HepG2 (cell line): ENCODE data around the gene ARL8B. TPM values are rescaled to one million over a fixed set of nuclear protein-coding genes. Genes with fewer than 3 reads are reported as not detected.
A peak's percentile ranks its signal among the peaks of the same experiment; 100 is the strongest.

Source experiments
- CBX1 ChIP-seq: IDR thresholded peaks from one replicate; pipeline ENCODE4 v1.6.1; 2016; ENCODE audit warnings: antibody characterized with exemption, low read depth
- CCAR2 ChIP-seq: fragments of 200-400 bp; formaldehyde crosslinking; optimal IDR thresholded peaks from 2 replicates; pipeline ENCODE3; 2018; ENCODE audit warnings: low read depth, mild to moderate bottlenecking, low read length, moderate library complexity
- CTCF ChIP-seq: sonication (generic); formaldehyde crosslinking; IDR thresholded peaks from 2 replicates; pipeline ENCODE4 v1.5.0; 2020; ENCODE audit warnings: mild to moderate bottlenecking, missing genetic modification reagents, moderate library complexity
- DPF2 ChIP-seq: sonication (generic); formaldehyde crosslinking; IDR thresholded peaks from 2 replicates; pipeline ENCODE4 v1.4.0; 2020; ENCODE audit warnings: mild to moderate bottlenecking, low read depth, missing genetic modification reagents, borderline replicate concordance
- MAX ChIP-seq: IDR thresholded peaks from 2 replicates; pipeline ENCODE4 v1.6.1; 2012; ENCODE audit warnings: inconsistent platforms
- NR1H2 ChIP-seq: sonication (generic); formaldehyde crosslinking; IDR thresholded peaks from 2 replicates; pipeline ENCODE4 v1.8.1; 2022; ENCODE audit warnings: low read depth, missing genetic modification reagents, borderline replicate concordance
- NR2C2 ChIP-seq: sonication (generic); formaldehyde crosslinking; IDR thresholded peaks from 2 replicates; pipeline ENCODE4 v1.4.0; 2020; ENCODE audit warnings: missing genetic modification reagents, mild to moderate bottlenecking, moderate library complexity, borderline replicate concordance
- PREB ChIP-seq: sonication (generic); formaldehyde crosslinking; IDR thresholded peaks from 2 replicates; pipeline ENCODE4 v1.4.0; 2020; ENCODE audit warnings: missing genetic modification reagents
- REST ChIP-seq, 2 experiments: IDR thresholded peaks; 2 replicates each; pipeline ENCODE4 v1.6.1; 2011 to 2012; ENCODE audit warnings: low read length in 2 of 2, borderline replicate concordance in 1 of 2, low read depth in 1 of 2, mild to moderate bottlenecking in 1 of 2, moderate library complexity in 1 of 2
- RORA ChIP-seq: sonication (generic); formaldehyde crosslinking; IDR thresholded peaks from 2 replicates; pipeline ENCODE4 v1.5.0; 2020; ENCODE audit warnings: mild to moderate bottlenecking, missing genetic modification reagents, moderate library complexity
- USF2 ChIP-seq, 2 experiments: sonication (generic) in 1 of 2; formaldehyde crosslinking in 1 of 2; IDR thresholded peaks; 2 replicates each; pipeline versions ENCODE4 v1.5.1 to v1.6.1; 2011 to 2020; ENCODE audit warnings: borderline replicate concordance in 1 of 2, low read depth in 1 of 2, low read length in 1 of 2, mild to moderate bottlenecking in 1 of 2, missing genetic modification reagents in 1 of 2, moderate library complexity in 1 of 2
- ZBTB7A ChIP-seq: sonication (generic); formaldehyde crosslinking; IDR thresholded peaks from 2 replicates; pipeline ENCODE4 v1.8.0; 2022; ENCODE audit warnings: mild to moderate bottlenecking, missing genetic modification reagents
- ZFP91 ChIP-seq: sonication (generic); formaldehyde crosslinking; IDR thresholded peaks from 2 replicates; pipeline ENCODE4 v1.9.0; 2022; ENCODE audit warnings: missing genetic modification reagents, mild to moderate bottlenecking, borderline replicate concordance
- ZNF552 ChIP-seq: sonication (generic); formaldehyde crosslinking; IDR thresholded peaks from 2 replicates; pipeline ENCODE4 v1.9.0; 2022; ENCODE audit warnings: missing genetic modification reagents, mild to moderate bottlenecking, borderline replicate concordance
- ZNF891 ChIP-seq: sonication (generic); formaldehyde crosslinking; IDR thresholded peaks from 2 replicates; pipeline ENCODE4 v1.5.0; 2020; ENCODE audit warnings: mild to moderate bottlenecking, missing genetic modification reagents
- ZSCAN29 ChIP-seq: sonication (generic); formaldehyde crosslinking; conservative IDR thresholded peaks from 2 replicates; pipeline ENCODE4 v1.4.0; 2020; ENCODE audit warnings: mild to moderate bottlenecking, missing genetic modification reagents
- polyA plus RNA-seq, 8 experiments: library from polyadenylated mRNA; depleted of rRNA in 3 of 8; stranded (reverse) in 7 of 8; unstranded in 1 of 8; fragments of >200 nt; fragmentation: Illumina TruSeq in 4 of 8; extraction: Trizol in 4 of 8; gene quantifications; 2 replicates each; pipeline versions ENCODE4 v1.2.1 to v1.2.3, GENCODE V29; 2011 to 2016; ENCODE audit warnings: low read depth in 4 of 8, missing spikeins in 1 of 8, mixed read lengths in 1 of 8; ENCODE audit not compliant: insufficient read depth in 1 of 8
- total RNA-seq, 5 experiments: library from RNA; depleted of rRNA; stranded (reverse); fragments of >200 nt; fragmentation: Illumina TruSeq; extraction: Trizol; gene quantifications; 2 replicates each; pipeline ENCODE4 v1.2.3, GENCODE V29; 2016; ENCODE audit warnings: low read depth in 1 of 5

Gene ARL8B
- total and polyA plus RNA-seq, 2 of the 13 experiments (the other 11 are each of a cell fraction or from before 2014, with no cell fraction given) = 23.5 to 30.4 TPM

- TF ChIP-seq USF2 (IDR thresholded peaks at IDR 0.05; ENCODE audit: low read depth, low read length) (0 out of 2 replicates have a peak, but pooled peaks have one; percentile 30), USF2 (CRISPR knock-in tag; IDR thresholded peaks at IDR 0.05; ENCODE audit: borderline replicate concordance) (peak; percentile 78), PREB (no peak), NR1H2 (CRISPR knock-in tag) (0 out of 2 replicates have a peak, but pooled peaks have one; percentile 80), MAX (peak; percentile 68), REST (IDR thresholded peaks at IDR 0.05; ENCODE audit: borderline replicate concordance in 1 of 2, low read depth in 1 of 2, low read length in 2 of 2) (peak in 1 of 2 experiments; percentile 17; a peak in 1 of 4 replicates), ZFP91 (CRISPR knock-in tag) (peak; percentile 94), ZNF552 (peak; percentile 50; the same call in 1 of the 2 replicates), CCAR2 (no peak), CTCF (peak; percentile 92), NR2C2 (CRISPR knock-in tag) (peak; percentile 77), ZBTB7A (CRISPR knock-in tag) (no peak), RORA (CRISPR knock-in tag) (no peak), CBX1 (peak; percentile 49), ZNF891 (CRISPR knock-in tag) (no peak; the same call in 1 of the 2 replicates), ZSCAN29 (CRISPR knock-in tag) (no peak), DPF2 (no peak)
Measured at GRCh38 chr3:5122030-5122740, at the start of gene ARL8B (continued).
